Osteocyte (in vitro differentiated cells): ENCODE results near the gene ENOX1. TPM values are rescaled to one million over a fixed set of nuclear protein-coding genes. Genes with fewer than 3 reads are reported as not detected.

ENCODE experiments used
- DNase-seq: peaks from one replicate; pipeline ENCODE4 v3.0.0; 2021; ENCODE audit warnings: mixed read lengths; ENCODE audit not compliant: unreplicated experiment; ENCODE audit errors: extremely low spot score
- H3K27ac Mint-ChIP-seq: one replicate; pipeline ENCODE4 v1.8.0; 2021; ENCODE audit warnings: mild to moderate bottlenecking, mixed read lengths; ENCODE audit not compliant: unreplicated experiment
- H3K27me3 Mint-ChIP-seq: one replicate; pipeline ENCODE4 v1.8.0; 2021; ENCODE audit warnings: mixed read lengths; ENCODE audit not compliant: unreplicated experiment
- H3K36me3 Mint-ChIP-seq: one replicate; pipeline ENCODE4 v1.8.0; 2021; ENCODE audit warnings: mixed read lengths; ENCODE audit not compliant: unreplicated experiment
- H3K4me1 Mint-ChIP-seq: one replicate; pipeline ENCODE4 v1.8.0; 2021; ENCODE audit warnings: mixed read lengths; ENCODE audit not compliant: unreplicated experiment
- H3K4me3 Mint-ChIP-seq: one replicate; pipeline ENCODE4 v1.8.0; 2021; ENCODE audit warnings: mild to moderate bottlenecking, moderate library complexity, mixed read lengths; ENCODE audit not compliant: unreplicated experiment
- H3K9me3 Mint-ChIP-seq: one replicate; pipeline ENCODE4 v1.8.0; 2021; ENCODE audit warnings: mixed read lengths; ENCODE audit not compliant: unreplicated experiment
- total RNA-seq: library from RNA; stranded (reverse); gene quantifications from 2 replicates; pipeline ENCODE4 v1.2.1, GENCODE V29; 2021
- TF ChIP-seq, protein P1 (sequence below): fragments of 200-600 bp; sonication (generic); IDR thresholded peaks from 2 replicates; pipeline ENCODE4 v1.5.0; 2021; ENCODE audit warnings: antibody characterized with exemption, mild to moderate bottlenecking, moderate library complexity

ENOX1 gene
- total RNA-seq, 1 donor from 2014 or later: 5.9 TPM

DNA sequence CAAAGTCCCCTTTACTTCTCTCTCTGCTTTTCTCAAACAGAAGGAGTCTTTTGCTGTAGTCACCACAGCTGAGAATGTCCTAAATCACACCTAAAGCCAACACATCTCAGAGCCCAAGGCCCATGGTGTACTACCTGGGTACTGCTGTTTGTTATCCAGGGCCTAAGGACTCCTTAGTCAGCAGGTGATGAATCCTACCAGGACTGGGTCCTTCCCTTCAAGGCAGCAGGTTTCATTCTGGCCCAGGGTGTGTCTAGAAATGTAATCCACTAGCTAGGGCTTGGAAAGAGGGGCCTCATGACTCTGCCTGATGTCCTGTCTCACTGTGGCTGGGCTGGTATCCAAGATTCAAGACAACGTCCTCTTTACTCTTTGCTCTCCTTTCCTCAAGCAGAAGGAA, 36.2 kb upstream of the ENOX1 start:
- Mint-ChIP-seq H3K9me3 (peaks cover 10% of the 10 kb centered on the region), H3K36me3 (peaks cover 8% of the 10 kb centered on the region), H3K27me3 (no peaks in the 10 kb centered on the region), H3K4me3 (no peak overlapping the region), H3K27ac (no peak overlapping the region), H3K4me1 (no peaks in the 10 kb centered on the region)
- no peak for DNase-seq
- TF ChIP-seq, protein P1, sequence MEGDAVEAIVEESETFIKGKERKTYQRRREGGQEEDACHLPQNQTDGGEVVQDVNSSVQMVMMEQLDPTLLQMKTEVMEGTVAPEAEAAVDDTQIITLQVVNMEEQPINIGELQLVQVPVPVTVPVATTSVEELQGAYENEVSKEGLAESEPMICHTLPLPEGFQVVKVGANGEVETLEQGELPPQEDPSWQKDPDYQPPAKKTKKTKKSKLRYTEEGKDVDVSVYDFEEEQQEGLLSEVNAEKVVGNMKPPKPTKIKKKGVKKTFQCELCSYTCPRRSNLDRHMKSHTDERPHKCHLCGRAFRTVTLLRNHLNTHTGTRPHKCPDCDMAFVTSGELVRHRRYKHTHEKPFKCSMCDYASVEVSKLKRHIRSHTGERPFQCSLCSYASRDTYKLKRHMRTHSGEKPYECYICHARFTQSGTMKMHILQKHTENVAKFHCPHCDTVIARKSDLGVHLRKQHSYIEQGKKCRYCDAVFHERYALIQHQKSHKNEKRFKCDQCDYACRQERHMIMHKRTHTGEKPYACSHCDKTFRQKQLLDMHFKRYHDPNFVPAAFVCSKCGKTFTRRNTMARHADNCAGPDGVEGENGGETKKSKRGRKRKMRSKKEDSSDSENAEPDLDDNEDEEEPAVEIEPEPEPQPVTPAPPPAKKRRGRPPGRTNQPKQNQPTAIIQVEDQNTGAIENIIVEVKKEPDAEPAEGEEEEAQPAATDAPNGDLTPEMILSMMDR: no peak

DNA sequence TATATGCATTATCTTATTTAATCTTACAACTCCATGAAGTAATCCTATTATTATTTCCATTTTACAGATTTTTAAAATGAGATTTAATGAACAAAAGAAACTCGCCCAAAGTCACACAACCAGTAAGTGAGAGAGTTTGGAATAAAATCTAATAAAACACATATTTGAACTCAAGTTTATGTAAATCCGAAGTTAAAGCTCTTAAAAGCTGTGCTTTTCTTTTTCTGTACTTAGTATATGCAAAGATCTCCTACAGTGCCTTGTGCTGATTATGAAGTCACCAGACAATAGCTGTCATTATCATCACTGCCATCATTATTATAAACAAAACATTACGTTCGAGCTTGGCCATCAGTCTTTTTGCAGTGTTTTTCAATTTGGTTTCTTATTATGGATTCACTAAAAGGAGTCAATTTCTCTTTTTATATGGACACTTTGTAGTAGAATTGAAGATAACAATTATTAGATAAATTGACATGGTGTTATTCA, 29.7 kb upstream of the ENOX1 start:
- no peaks in the 10 kb centered on the region for H3K27me3 Mint-ChIP-seq
- H3K27ac Mint-ChIP-seq: no peak overlapping the region
- H3K4me1 Mint-ChIP-seq: peaks cover 22% of the 10 kb centered on the region

GRCh38 chr13:43815204-43815603, 28.4 kb upstream of the ENOX1 start:
- H3K27me3 Mint-ChIP-seq: no peaks in the 10 kb centered on the region
- peaks cover 4% of the 10 kb centered on the region for H3K9me3 Mint-ChIP-seq
- peak overlapping the region; percentile 15 for H3K4me3 Mint-ChIP-seq
- TF ChIP-seq, protein P1: no peak
- H3K27ac Mint-ChIP-seq: peak overlapping the region; percentile 90
- peaks cover 22% of the 10 kb centered on the region for H3K4me1 Mint-ChIP-seq
- H3K36me3 Mint-ChIP-seq: peaks cover 2% of the 10 kb centered on the region
- DNase-seq: no peak

More for the DNA sequence above, 29.7 kb upstream of the ENOX1 start:
- Mint-ChIP-seq H3K9me3 (peaks cover 5% of the 10 kb centered on the region), H3K36me3 (peaks cover 5% of the 10 kb centered on the region), H3K4me3 (no peak overlapping the region)
- TF ChIP-seq, protein P1: no peak
- DNase-seq: no peak

DNA sequence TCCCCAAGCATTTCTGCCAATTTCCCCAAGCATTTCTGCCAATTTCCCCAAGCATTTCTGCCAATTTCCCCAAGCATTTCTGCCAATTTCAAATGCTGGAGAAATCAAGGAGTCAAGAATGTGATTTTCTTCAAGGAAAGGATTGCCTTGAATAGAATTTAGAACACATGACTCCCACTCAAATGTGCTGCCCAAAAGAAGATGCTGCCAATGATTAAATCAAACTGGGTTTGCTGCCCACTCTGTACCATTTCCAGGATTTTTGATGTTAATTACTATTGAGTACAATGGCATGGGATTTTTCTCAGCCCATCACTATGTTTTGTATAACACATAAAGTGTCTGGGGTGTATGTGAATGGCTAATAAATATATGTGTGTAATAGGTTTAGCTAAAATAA, 21.9 kb upstream of the ENOX1 start:
- H3K9me3 Mint-ChIP-seq: no peaks in the 10 kb centered on the region
- TF ChIP-seq, protein P1: no peak
- no peaks in the 10 kb centered on the region for H3K27me3 Mint-ChIP-seq

GRCh38 chr13:43805681-43806128, 18.9 kb upstream of the ENOX1 start:
- H3K27me3 Mint-ChIP-seq: no peaks in the 10 kb centered on the region
- no peak overlapping the region for H3K4me3 Mint-ChIP-seq
- H3K4me1 Mint-ChIP-seq: peaks cover 19% of the 10 kb centered on the region
- DNase-seq: no peak
- no peaks in the 10 kb centered on the region for H3K9me3 Mint-ChIP-seq
- TF ChIP-seq, protein P1: no peak
- H3K27ac Mint-ChIP-seq: no peak overlapping the region
- H3K36me3 Mint-ChIP-seq: no peaks in the 10 kb centered on the region

More for the DNA sequence above, 21.9 kb upstream of the ENOX1 start:
- no peak overlapping the region for H3K4me3 Mint-ChIP-seq
- H3K36me3 Mint-ChIP-seq: no peaks in the 10 kb centered on the region
- DNase-seq: no peak
- H3K4me1 Mint-ChIP-seq: peaks cover 20% of the 10 kb centered on the region
- H3K27ac Mint-ChIP-seq: no peak overlapping the region
